HG03135 (cell line): ENCODE data around the gene NR2F6.
"Not testable (repeated sequence)": the region's sequence is repeated elsewhere in the genome, so short reads cannot be mapped to it uniquely, and the experiment has no call there.

ENCODE experiments used
- ATAC-seq: cut with Tn5 transposase; IDR thresholded peaks from one replicate; pipeline ENCODE4 v1.9.1; 2021; ENCODE audit warnings: mild to moderate bottlenecking, moderate library complexity; ENCODE audit not compliant: unreplicated experiment

NR2F6 gene

GRCh38 chr19:17213334-17213733, 32.4 kb downstream of the NR2F6 start:
- ATAC-seq: no peak

GRCh38 chr19:17211547-17212446, 33.9 kb downstream of the NR2F6 start:
- ATAC-seq: no peak

GRCh38 chr19:17210296-17210695, 35.4 kb downstream of the NR2F6 start:
- ATAC-seq: no peak

DNA sequence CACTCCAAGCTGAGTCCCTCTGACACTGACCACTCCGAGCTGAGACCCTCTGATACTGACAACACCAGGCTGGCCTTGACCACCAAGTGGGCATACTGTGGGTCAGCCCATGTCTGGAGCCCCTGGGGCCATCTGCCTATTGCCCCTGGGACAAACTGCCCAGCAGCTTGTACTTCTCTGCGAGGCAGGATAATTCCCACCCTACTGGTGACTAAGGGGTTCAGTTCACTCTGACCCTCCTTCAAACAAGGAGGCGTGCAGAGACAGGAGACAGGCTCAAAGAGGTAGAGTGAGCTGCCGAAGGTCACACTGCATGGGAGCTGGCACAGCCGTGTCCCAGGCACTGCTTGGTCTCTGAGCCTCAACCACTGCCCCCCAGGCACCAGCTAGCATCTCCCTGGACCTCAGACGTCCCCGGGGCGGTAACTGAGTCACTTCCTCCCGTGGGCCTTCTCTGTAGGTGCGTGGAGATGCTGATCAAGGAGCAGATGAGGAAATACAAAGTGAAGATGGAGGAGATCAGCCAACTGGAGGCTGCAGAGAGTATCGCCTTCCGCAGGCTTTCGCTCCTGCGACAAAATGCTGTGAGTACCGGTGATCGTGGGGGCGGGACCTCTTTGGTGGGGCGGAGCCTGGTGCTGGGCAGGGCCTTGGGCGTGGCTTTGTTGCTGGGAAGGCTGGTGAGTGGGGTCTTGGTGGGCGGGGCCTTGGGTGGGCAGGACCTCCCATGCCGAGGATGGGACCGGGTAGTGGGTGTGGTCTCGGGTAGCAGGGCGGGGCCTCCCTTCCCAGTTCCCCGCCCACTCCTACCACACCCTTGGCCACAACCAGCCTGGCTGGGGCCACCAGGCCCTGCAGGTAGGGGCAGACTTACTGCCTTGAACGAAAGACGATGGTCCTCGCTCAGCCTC, 36.3 kb downstream of the NR2F6 start:
- ATAC-seq: no peak

DNA sequence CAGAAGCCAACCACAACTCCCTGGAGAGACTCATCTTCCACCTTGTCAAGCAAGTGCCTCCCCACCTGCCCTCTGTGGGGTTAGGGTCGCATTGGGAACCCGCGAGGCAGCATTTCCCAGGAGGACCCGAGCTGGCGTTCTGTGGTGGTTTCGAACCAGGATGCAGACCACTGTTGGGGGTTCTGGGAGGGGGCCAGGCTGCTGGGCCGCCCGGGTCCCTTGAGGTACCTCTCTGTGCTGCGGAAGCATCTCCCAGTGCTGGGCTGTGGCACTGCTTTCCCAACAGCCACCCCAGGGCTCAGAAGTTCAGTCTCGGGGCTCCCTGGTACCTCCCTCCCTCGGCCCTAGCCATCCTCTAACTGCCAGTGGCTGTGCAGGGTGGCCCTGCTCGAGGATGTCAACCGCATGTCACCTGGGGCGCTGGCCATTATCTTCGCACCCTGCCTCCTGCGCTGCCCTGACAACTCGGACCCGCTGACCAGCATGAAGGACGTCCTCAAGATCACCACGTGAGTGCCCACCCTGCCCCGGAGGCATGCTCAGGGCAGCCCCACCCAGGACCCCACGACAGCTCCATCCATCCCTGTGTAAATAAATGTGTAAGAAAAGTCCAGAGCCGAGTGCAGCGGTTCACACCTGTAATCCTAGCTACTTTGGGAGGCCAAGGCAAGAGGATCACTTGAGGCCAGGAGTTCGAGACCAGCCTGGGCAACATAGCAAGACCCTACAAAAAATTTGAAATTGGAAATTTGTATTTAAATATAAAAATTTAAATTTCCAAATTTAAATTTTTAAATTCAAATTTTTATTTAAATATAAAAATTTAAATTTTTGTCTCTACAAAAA, 38.8 kb downstream of the NR2F6 start:
- no peak for ATAC-seq

GRCh38 chr19:17205237-17206140, 40.2 kb downstream of the NR2F6 start:
- no peak for ATAC-seq

- no peak for ATAC-seq
These were observed 43.0 kb downstream of the NR2F6 start for GRCh38 chr19:17202713-17203112.

- no peak for ATAC-seq
These were observed 43.5 kb downstream of the NR2F6 start for GRCh38 chr19:17202249-17202648.

DNA sequence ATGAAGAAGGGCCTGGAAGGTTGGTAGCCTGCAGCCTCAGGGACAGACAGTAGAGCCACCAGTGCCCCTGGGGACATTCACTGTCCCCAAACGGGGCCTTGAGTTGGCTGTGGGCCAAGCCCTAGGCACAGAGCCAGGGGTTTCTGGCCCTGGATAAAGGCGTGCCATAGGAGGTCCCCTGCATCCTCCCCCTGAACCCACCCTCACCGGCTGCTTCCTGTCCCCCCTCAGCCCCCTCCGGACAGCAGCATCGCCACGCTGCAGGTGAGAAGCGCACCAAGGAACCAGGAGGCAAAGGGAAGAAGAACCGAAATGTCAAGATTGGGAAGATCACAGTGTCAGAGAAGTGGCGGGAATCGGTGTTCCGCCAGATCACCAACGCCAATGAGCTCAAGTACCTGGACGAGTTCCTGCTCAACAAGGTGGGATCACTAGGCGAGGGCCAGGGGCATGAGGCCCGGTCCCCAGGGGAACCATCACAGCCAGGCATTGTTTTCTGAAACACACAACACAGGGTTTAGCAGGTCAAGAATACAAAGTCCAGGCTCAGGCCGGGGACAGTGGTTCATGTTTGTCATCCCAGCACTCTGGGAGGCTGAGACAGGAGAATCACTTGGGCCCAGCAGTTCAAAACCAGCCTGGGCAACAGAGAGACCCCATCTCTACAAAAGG, 45.2 kb downstream of the NR2F6 start:
- no peak for ATAC-seq

DNA sequence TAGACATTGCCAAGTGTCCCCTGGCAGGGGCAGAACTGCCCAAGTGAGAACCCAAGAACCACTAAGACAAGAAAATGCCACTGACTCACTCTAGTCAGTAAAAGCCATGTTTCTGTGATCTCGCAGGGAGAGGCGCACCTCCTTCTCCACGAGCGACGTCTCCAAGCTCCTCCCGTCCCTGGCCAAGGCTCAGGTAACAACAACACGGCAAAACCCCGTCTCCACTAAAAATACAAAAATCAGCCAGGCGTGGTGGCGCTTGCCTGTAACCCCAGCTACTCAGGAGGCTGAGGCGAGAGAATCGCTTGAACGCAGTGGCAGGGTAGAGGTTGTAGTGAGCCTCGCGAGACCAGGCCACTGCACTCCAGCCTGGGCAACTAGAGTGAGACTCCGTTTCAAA, 48.1 kb downstream of the NR2F6 start:
- no peak for ATAC-seq

DNA sequence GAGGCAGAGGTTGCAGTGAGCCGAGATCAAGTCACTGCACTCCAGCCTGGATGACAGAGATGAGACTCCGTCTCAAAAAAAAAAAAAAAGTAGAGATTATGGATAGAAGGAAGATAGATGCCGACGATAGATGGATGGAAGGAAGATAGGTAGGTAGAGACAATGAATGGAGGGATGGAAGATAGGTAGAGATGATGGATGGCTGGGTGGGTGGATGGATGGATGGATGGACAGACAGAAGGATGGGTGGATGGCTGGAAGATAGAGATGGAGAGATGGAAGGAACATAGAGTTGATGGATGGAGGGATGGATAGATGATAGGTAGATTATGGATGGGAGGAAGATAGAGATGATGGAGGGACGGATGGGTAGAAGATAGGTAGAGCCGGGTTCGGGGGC, 49.1 kb downstream of the NR2F6 start:
- no peak for ATAC-seq

DNA sequence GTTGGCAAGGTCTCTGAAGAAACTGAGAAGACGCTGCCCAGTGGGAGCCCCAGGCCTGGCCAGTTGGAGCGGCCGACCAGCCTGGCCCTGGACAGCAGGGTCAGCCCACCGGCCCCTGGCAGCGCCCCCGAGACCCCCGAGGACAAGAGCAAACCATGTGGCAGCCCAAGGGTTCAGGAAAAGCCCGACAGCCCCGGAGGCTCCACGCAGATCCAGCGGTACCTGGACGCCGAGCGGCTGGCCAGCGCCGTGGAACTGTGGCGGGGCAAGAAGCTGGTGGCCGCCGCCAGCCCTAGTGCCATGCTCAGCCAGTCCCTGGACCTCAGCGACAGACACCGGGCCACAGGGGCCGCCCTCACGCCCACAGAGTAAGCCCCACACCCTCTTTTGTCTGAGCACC, 50.6 kb downstream of the NR2F6 start:
- no peak for ATAC-seq

- no peak for ATAC-seq
These were observed 51.1 kb downstream of the NR2F6 start for GRCh38 chr19:17194608-17195007.

- ATAC-seq: no peak
These were observed 53.0 kb downstream of the NR2F6 start for GRCh38 chr19:17192751-17193150.

GRCh38 chr19:17191736-17192135, 54.0 kb downstream of the NR2F6 start:
- not testable (repeated sequence) for ATAC-seq

- ATAC-seq: no peak
These were observed 60.1 kb downstream of the NR2F6 start for GRCh38 chr19:17185590-17185989.

DNA sequence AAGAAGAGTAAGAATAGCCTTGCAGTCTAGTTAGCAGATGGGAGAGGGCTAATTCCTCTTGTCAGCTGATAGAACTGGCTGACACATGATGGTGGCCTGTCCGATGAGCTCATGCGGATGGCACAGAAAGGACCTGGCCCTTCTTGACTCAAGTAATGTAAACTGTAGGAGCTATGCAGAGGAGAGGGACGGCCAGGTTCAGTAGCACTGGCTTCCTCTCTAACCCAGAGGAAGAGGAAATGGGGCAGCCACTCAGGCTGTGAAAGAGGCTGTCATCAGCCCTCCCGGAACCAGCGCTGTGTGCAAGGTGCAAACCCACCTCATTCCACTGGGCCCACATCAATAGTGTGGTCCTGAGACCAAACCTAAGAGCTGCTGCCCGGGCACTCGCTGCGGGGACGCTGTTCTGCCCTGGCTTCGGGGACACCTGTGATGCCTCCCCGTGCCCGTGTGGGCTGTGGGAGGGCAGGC, 61.3 kb downstream of the NR2F6 start:
- ATAC-seq: no peak

GRCh38 chr19:17183858-17184321, 61.8 kb downstream of the NR2F6 start:
- no peak for ATAC-seq

DNA sequence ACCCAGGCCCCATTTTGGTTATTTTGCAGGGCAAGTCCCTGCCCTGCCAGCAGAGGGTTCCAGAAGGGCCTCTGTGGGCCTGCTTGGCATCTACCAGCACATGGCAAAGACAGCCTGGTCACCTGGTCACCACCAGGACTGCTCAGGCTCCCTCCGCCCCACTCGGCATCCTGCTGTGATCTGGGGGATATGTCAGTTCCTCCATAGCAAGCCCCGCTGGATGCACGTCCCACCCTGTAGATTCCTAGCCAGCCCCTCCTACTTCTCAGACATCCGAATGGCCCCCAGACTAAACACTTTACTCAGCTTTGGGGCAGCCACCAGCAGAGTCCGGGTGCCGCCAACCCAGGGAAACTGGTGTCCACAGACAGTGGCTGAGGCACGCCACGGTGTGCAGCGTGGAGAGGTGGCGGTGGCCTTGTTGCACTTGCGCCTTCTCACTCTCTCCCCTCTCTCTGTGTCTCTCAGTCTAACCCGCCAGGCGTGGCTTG, 62.4 kb downstream of the NR2F6 start:
- ATAC-seq: no peak
